Body of pancreas (tissue), 4 donors: ENCODE data around the gene SLC4A4. TPM values are rescaled to one million over a fixed set of nuclear protein-coding genes. Genes with fewer than 3 reads are reported as not detected.

Experiments
- ATAC-seq: fragments of 150-250 bp; one replicate; pipeline ENCODE4 v1.9.1; 2016
- DNase-seq, 4 donors: peaks; one replicate each; pipeline ENCODE4 v3.0.0-alpha.2; 2019
- H3K27ac ChIP-seq, 4 donors: fragments of 200-600 bp; sonication (generic); 1 replicate in 3 of 4; 2 replicates in 1 of 4; pipeline versions ENCODE4 v1.5.1 to v1.6.1; 2016 to 2019; ENCODE audit warnings: mild to moderate bottlenecking in 1 of 4, mixed read lengths in 1 of 4, moderate library complexity in 1 of 4
- H3K27me3 ChIP-seq, 2 donors: fragments of 200-600 bp; sonication (generic); one replicate each; pipeline ENCODE4 v1.6.0; 2016; ENCODE audit warnings: mild to moderate bottlenecking in 1 of 2
- H3K36me3 ChIP-seq, 2 donors: fragments of 200-600 bp; sonication (generic); replicated peaks in 1 of 2; 2 replicates each; pipeline ENCODE4 v1.5.1; 2016; ENCODE audit warnings: low read depth in 2 of 2; ENCODE audit not compliant: insufficient read depth in 1 of 2
- H3K4me1 ChIP-seq: fragments of 200-600 bp; sonication (generic); one replicate; pipeline ENCODE4 v1.6.0; 2016
- H3K4me3 ChIP-seq, 2 donors: fragments of 200-600 bp; sonication (generic); 1 replicate in 1 of 2; 2 replicates in 1 of 2; pipeline ENCODE4 v1.5.1; 2016 to 2019
- H3K9me3 ChIP-seq, 3 donors: fragments of 200-600 bp; sonication (generic); 1 replicate in 2 of 3; 2 replicates in 1 of 3; pipeline ENCODE4 v1.5.1; 2016
- POLR2A ChIP-seq, 3 donors: fragments of 450-650 bp; IDR thresholded peaks; one replicate each; pipeline ENCODE4 v1.6.1; 2016; ENCODE audit warnings: antibody characterized with exemption in 3 of 3, mild to moderate bottlenecking in 2 of 3
- WGBS, 2 donors: methylation state at CpG; one replicate each; pipeline ENCODE4 v1.1.5; 2017; 5-methylcytosine and 5-hydroxymethylcytosine counted together
- intact Hi-C: fragments of 100-400 bp; cut with DNase I; formaldehyde crosslinking; loops from one replicate; pipeline ENCODE4 v1.15.1; 2023
- total RNA-seq, 2 donors: library from RNA; depleted of rRNA; stranded (reverse); fragments of >200 nt; gene quantifications; one replicate each; pipeline ENCODE4 v1.1.0, GENCODE V29; 2016
- TF ChIP-seq, protein P1 (sequence below), 7 experiments: fragments of 450-650 bp in 4 of 7; fragments of 200-600 bp in 3 of 7; sonication (generic) in 3 of 7; IDR thresholded peaks; one replicate each; pipeline ENCODE4 v1.5.1; 2016 to 2019; ENCODE audit warnings: antibody characterized with exemption in 7 of 7

SLC4A4 gene
- total RNA-seq, 2 donors from 2014 or later, result 334 to 402 TPM

DNA sequence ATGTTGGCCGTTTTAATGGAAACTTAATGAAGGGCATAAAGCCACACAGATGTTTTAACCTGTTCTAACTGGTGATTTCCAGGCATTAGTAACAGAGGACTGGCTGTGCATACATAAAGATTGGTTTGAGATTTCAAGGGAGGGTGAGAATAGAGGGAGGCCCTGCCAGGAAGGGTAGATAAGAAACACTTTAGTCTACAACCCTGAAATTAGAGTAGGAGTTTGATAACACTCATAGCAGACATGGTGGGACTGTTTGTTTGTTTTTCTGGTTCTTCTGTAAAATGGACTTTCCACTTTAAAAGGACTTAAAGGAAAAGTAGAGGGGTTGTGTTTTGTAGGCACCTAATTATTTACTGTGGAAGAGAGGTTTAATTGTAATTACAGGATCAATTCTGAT lies 16.2 kb downstream of the SLC4A4 start:
- Histone ChIP-seq H3K4me3 (no peak overlapping the region), H3K36me3 (peaks cover 0 to 2% of the 10 kb centered on the region in 2 donors), H3K9me3 (no peaks in the 10 kb centered on the region), H3K4me1 (peaks cover 10% of the 10 kb centered on the region), H3K27me3 (no peaks in the 10 kb centered on the region), H3K27ac (no peak overlapping the region)
- 57 to 75% methylated on average over 1 of the region's 1 CpG for WGBS, 2 donors
- TF ChIP-seq, protein P1, sequence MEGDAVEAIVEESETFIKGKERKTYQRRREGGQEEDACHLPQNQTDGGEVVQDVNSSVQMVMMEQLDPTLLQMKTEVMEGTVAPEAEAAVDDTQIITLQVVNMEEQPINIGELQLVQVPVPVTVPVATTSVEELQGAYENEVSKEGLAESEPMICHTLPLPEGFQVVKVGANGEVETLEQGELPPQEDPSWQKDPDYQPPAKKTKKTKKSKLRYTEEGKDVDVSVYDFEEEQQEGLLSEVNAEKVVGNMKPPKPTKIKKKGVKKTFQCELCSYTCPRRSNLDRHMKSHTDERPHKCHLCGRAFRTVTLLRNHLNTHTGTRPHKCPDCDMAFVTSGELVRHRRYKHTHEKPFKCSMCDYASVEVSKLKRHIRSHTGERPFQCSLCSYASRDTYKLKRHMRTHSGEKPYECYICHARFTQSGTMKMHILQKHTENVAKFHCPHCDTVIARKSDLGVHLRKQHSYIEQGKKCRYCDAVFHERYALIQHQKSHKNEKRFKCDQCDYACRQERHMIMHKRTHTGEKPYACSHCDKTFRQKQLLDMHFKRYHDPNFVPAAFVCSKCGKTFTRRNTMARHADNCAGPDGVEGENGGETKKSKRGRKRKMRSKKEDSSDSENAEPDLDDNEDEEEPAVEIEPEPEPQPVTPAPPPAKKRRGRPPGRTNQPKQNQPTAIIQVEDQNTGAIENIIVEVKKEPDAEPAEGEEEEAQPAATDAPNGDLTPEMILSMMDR (IDR thresholded peaks at IDR 0.05), result no peak
- TF ChIP-seq POLR2A (IDR thresholded peaks at IDR 0.05), result no peak
- DNase-seq, result no peak
- ATAC-seq, result no peak
- intact Hi-C loops, result no loop called here

DNA sequence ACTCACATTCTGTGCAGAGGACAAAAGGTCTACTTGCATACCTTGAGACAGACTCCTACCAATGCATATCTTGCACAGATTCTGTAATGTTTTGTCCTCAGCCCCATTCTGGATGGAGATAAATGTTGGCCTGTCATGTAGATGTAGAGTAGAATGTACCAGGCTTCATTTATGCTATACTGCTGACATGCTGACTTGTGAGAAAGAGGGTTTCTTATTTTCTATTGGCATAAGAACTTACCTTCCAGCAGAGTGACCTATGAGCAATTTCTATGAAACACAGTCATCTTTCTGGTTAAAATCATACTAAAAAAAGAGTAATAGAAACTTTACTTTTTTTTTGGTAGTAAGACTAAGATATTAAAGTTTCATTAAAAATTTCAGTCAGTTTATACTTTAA lies 17.2 kb downstream of the SLC4A4 start:
- intact Hi-C loops, result no loop called here
- DNase-seq (no peak), ATAC-seq (no peak)
- Histone ChIP-seq H3K36me3 (peaks cover 0 to 2% of the 10 kb centered on the region in 2 donors), H3K4me3 (no peak overlapping the region), H3K9me3 (no peaks in the 10 kb centered on the region), H3K27ac (no peak overlapping the region), H3K27me3 (no peaks in the 10 kb centered on the region), H3K4me1 (peaks cover 10% of the 10 kb centered on the region)
- TF ChIP-seq, protein P1 (IDR thresholded peaks at IDR 0.05), result no peak
- no peak for TF ChIP-seq POLR2A (IDR thresholded peaks at IDR 0.05)

DNA sequence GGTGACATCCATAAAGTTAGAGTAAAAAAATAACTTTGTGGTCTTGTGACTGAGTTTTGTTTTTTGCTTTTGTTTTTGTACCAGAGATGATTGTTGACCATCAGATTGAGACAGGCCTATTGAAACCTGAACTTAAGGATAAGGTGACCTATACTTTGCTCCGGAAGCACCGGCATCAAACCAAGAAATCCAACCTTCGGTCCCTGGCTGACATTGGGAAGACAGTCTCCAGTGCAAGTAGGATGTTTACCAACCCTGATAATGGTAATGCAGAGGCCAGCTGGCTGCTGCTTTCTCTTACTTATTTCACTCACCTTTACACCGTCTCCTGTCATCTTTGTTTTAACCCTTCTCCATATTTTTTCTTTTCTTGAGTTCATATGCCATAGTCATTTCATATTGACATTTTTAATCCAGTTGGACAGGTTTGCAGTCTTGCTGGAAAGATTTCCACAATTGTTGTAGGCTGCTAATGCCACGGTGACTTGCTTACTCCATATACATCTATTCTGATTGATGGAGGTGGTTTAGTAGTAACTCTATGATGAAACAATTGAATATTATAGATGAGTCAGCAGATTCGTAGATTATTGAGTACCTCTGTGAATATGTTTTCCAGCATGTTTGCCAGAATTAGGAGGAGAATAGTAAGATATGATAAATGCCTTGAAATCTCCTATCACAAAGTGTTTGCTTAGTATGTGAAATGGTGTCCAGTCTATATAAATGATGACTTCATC lies 18.3 kb downstream of the SLC4A4 start:
- peaks cover 10% of the 10 kb centered on the region for H3K4me1 ChIP-seq
- intact Hi-C loops, result no loop called here
- peak overlapping the region in 1 of 4 donors; percentile 1 for H3K27ac ChIP-seq
- TF ChIP-seq, protein P1 (IDR thresholded peaks at IDR 0.05), result no peak
- TF ChIP-seq POLR2A (IDR thresholded peaks at IDR 0.05), result no peak
- H3K9me3 ChIP-seq, result no peaks in the 10 kb centered on the region
- WGBS, 2 donors, result 33 to 38% methylated on average over 6 of the region's 6 CpGs
- no peaks in the 10 kb centered on the region for H3K27me3 ChIP-seq
- no peak for DNase-seq
- H3K36me3 ChIP-seq, result no peaks in the 10 kb centered on the region
- ATAC-seq, result no peak
- no peak overlapping the region for H3K4me3 ChIP-seq

GRCh38 chr4:71360844-71361243 lies 22.0 kb downstream of the SLC4A4 start:
- Histone ChIP-seq H3K4me1 (peaks cover 15% of the 10 kb centered on the region), H3K27ac (peak overlapping the region in 1 of 4 donors; percentile 27), H3K27me3 (no peaks in the 10 kb centered on the region), H3K4me3 (no peak overlapping the region), H3K9me3 (no peaks in the 10 kb centered on the region), H3K36me3 (no peaks in the 10 kb centered on the region)
- TF ChIP-seq, protein P1 (IDR thresholded peaks at IDR 0.05), result no peak
- TF ChIP-seq POLR2A (IDR thresholded peaks at IDR 0.05), result no peak
- intact Hi-C loops, result no loop called here
- DNase-seq (no peak), ATAC-seq (peak; percentile 13)
- WGBS, 2 donors, result 77 to 84% methylated on average over 12 of the region's 12 CpGs

DNA sequence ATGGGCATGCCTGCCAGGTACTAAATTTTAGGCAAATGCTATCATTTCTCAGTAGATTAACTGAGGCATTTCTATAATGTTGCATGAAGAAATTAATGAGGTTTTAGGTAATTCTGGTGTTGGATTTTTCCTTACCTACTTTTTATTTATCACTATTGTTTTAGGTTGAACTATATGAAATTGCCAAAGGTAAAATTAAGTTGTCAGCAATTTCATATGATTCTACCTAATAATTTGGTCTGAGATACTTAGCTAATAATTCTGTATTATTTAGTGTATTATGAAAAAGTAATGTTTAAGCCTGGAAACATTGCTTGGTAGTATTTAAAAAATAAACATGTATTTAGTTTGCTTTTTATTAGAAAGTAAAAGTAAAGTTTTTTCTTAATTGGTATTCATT lies 22.7 kb downstream of the SLC4A4 start:
- Histone ChIP-seq H3K9me3 (no peaks in the 10 kb centered on the region), H3K36me3 (no peaks in the 10 kb centered on the region), H3K4me1 (peaks cover 15% of the 10 kb centered on the region), H3K4me3 (no peak overlapping the region), H3K27me3 (no peaks in the 10 kb centered on the region), H3K27ac (peak overlapping the region in 1 of 4 donors; percentile 27)
- ATAC-seq (no peak), DNase-seq (no peak)
- intact Hi-C loops, result no loop called here
- TF ChIP-seq, protein P1 (IDR thresholded peaks at IDR 0.05), result no peak
- TF ChIP-seq POLR2A (IDR thresholded peaks at IDR 0.05), result no peak
